GM12878 (cell line): Measurements from ENCODE around the gene NAT8. TPM values are rescaled to one million over a fixed set of nuclear protein-coding genes. Genes with fewer than 3 reads are reported as not detected.
"Not testable (repeated sequence)": the region's sequence is repeated elsewhere in the genome, so short reads cannot be mapped to it uniquely, and the experiment has no call there.

Source experiments
- ATAC-seq: fragments of 200-7000 bp; cut with Tn5 transposase; 3 replicates; pipeline ENCODE4 v1.9.1; 2020; ENCODE audit warnings: mild to moderate bottlenecking, moderate library complexity
- BruUV-seq: library from RNA; stranded (reverse); fragments of 400-500 nt; replicated peaks from 2 replicates; lab custom pipeline; 2021; lab: Mats Ljungman, UMichigan
- CTCF ChIA-PET: fragments of 300-600 bp; sonication (Branson Sonifier 250); formaldehyde crosslinking; extraction: SDS; loops from one replicate; lab custom pipeline; 2021; ENCODE audit warnings: inconsistent platforms; lab: Yijun Ruan, JAX
- POLR2A ChIA-PET: fragments of 350-600 bp; formaldehyde crosslinking; extraction: SDS; loops from one replicate; lab custom pipeline; 2021; ENCODE audit warnings: inconsistent platforms; lab: Charles Lee
- RAD21 ChIA-PET: fragments of 300-600 bp; sonication (Branson Sonifier 250); formaldehyde crosslinking; loops from one replicate; lab custom pipeline; 2023; ENCODE audit warnings: antibody characterized with exemption; ENCODE audit not compliant: unreplicated experiment; lab: Charles Lee
- SMC1A ChIA-PET: fragments of 300-600 bp; sonication (Branson Sonifier 250); formaldehyde crosslinking; loops from one replicate; lab custom pipeline; 2023; ENCODE audit not compliant: unreplicated experiment, uncharacterized antibody; lab: Charles Lee
- DNase-seq: peaks from one replicate; pipeline ENCODE4 v3.0.0-alpha.2; 2011; ENCODE audit warnings: low read depth, low spot score
- FAIRE-seq: peaks from 3 replicates; lab custom pipeline; 2011; peaks lifted over from hg19 to GRCh38; lab: Jason Lieb, UNC
- H2AFZ ChIP-seq: 2 replicates; pipeline ENCODE4 v1.6.0; 2011; ENCODE audit warnings: low read depth, low read length, control low read depth; ENCODE audit not compliant: control insufficient read depth
- H3K27ac ChIP-seq: 2 replicates; pipeline ENCODE4 v1.5.1; 2011; ENCODE audit warnings: control low read depth; ENCODE audit not compliant: control insufficient read depth, insufficient read depth
- H3K27me3 ChIP-seq, 2 experiments: replicated peaks in 1 of 2; 2 replicates each; pipeline versions ENCODE4 v1.6.0 to v1.6.1; 2011; ENCODE audit warnings: low read length in 1 of 2; ENCODE audit not compliant: control insufficient read depth in 2 of 2, insufficient read depth in 2 of 2
- H3K36me3 ChIP-seq, 2 experiments: 2 replicates each; pipeline ENCODE4 v1.5.1; 2011; ENCODE audit warnings: low read length in 1 of 2; ENCODE audit not compliant: control insufficient read depth in 2 of 2, insufficient read depth in 2 of 2
- H3K4me1 ChIP-seq: 2 replicates; pipeline ENCODE4 v1.6.1; 2011; ENCODE audit warnings: mild to moderate bottlenecking, low read length, moderate library complexity, mixed read lengths; ENCODE audit not compliant: control insufficient read depth, insufficient read depth
- H3K4me2 ChIP-seq: 2 replicates; pipeline ENCODE4 v1.6.0; 2011; ENCODE audit warnings: control low read depth; ENCODE audit not compliant: control insufficient read depth, insufficient read depth
- H3K4me3 ChIP-seq: fragments of 200-600 bp; sonication (generic); 2 replicates; pipeline ENCODE4 v1.5.1; 2016
- H3K79me2 ChIP-seq: 2 replicates; pipeline ENCODE4 v1.6.0; 2011; ENCODE audit warnings: low read length; ENCODE audit not compliant: control insufficient read depth, insufficient read depth
- H3K9ac ChIP-seq: 2 replicates; pipeline ENCODE4 v1.8.0; 2011; ENCODE audit warnings: low read length, control low read depth, mixed read lengths; ENCODE audit not compliant: control insufficient read depth, insufficient read depth
- H3K9me3 ChIP-seq: replicated peaks from 3 replicates; pipeline ENCODE4 v1.5.1; 2011; ENCODE audit warnings: mild to moderate bottlenecking, low read length; ENCODE audit not compliant: control insufficient read depth, insufficient read depth
- H4K20me1 ChIP-seq: 2 replicates; pipeline ENCODE4 v1.6.0; 2011; ENCODE audit not compliant: control insufficient read depth, insufficient read depth
- IRF4 ChIP-seq: IDR thresholded peaks from 2 replicates; pipeline ENCODE4 v1.6.1; 2011; ENCODE audit warnings: low read depth, low read length
- JUNB ChIP-seq: IDR thresholded peaks from 2 replicates; pipeline ENCODE4 v1.6.1; 2016; ENCODE audit warnings: antibody characterized with exemption, mild to moderate bottlenecking
- NFIC ChIP-seq: IDR thresholded peaks from 2 replicates; pipeline ENCODE4 v1.6.1; 2012; ENCODE audit warnings: low read depth, mild to moderate bottlenecking, inconsistent platforms, low read length, moderate library complexity
- POU2F2 ChIP-seq: IDR thresholded peaks from 3 replicates; pipeline ENCODE4 v1.6.1; 2011; ENCODE audit warnings: low read depth, mild to moderate bottlenecking, low read length, borderline replicate concordance
- RAD21 ChIP-seq: IDR thresholded peaks from 2 replicates; pipeline ENCODE4 v1.6.1; 2011; ENCODE audit warnings: mild to moderate bottlenecking, low read depth, low read length, moderate library complexity; ENCODE audit not compliant: insufficient read depth
- WGBS: methylation state at CpG from one replicate; pipeline ENCODE4 v1.1.6; 2016; ENCODE audit warnings: low lambda C conversion rate; ENCODE audit not compliant: insufficient replicate concordance, insufficient coverage; ENCODE audit errors: missing lambda C conversion rate; 5-methylcytosine and 5-hydroxymethylcytosine counted together
- in situ Hi-C: fragments of 300-500 bp; cut with MboI; formaldehyde crosslinking; loops from 9 replicates; pipeline ENCODE4 v1.14.3; 2018; ENCODE audit warnings: mixed read lengths
- intact Hi-C: fragments of 100-400 bp; cut with micrococcal nuclease; formaldehyde crosslinking; loops from one replicate; pipeline ENCODE4 v1.14.2; 2022; ENCODE audit not compliant: unreplicated experiment
- polyA plus RNA-seq, 11 experiments: library from polyadenylated mRNA; depleted of rRNA in 4 of 11; unstranded in 6 of 11; stranded (reverse) in 5 of 11; fragments of >200 nt; fragmentation: Nextera tagmentation in 4 of 11; fragmentation: Illumina TruSeq in 1 of 11; extraction: Ambion mirVana in 4 of 11; extraction: Trizol in 1 of 11; gene quantifications; 1 replicate in 1 of 11; 2 replicates in 10 of 11; pipeline versions ENCODE4 v1.2.1 to v1.2.3, GENCODE V29; 2011 to 2016; ENCODE audit warnings: inconsistent platforms in 2 of 11, missing spikeins in 2 of 11, low read depth in 1 of 11
- total RNA-seq, 4 experiments: library from RNA; depleted of rRNA in 3 of 4; stranded (reverse); fragments of >200 nt in 3 of 4; fragmentation: Illumina TruSeq in 1 of 4; extraction: Trizol in 1 of 4; gene quantifications; 2 replicates each; pipeline versions ENCODE4 v1.2.1 to v1.2.3, GENCODE V29; 2013 to 2021
- TF ChIP-seq, protein P1 (sequence below): IDR thresholded peaks from 2 replicates; pipeline ENCODE4 v1.6.1; 2012; ENCODE audit warnings: low read length, inconsistent platforms

The NAT8 gene
- total and polyA plus RNA-seq, 10 of the 15 experiments (the other 5 are each of a cell fraction or from before 2014, with no cell fraction given): not detected

- RAD21 ChIA-PET, H3K9ac ChIP-seq, H3K79me2 ChIP-seq, in situ Hi-C loops, H3K36me3 ChIP-seq, H3K27me3 ChIP-seq, DNase-seq, H3K4me3 ChIP-seq, SMC1A ChIA-PET, H3K9me3 ChIP-seq, intact Hi-C loops, H3K27ac ChIP-seq, H3K4me1 ChIP-seq, H4K20me1 ChIP-seq, BruUV-seq, H2AFZ ChIP-seq, POLR2A ChIA-PET, H3K4me2 ChIP-seq: not testable (repeated sequence)
- ATAC-seq (peak; percentile 78), FAIRE-seq (peak; percentile 76)
- WGBS: 0% methylated on average over 1 of the region's 1 CpG
- CTCF ChIA-PET: interaction anchor here (1.2 to 1.5 kb wide), 2 partner anchors 42 to 45 kb away, joined by 3 read pairs; no protein-coding TSS in a partner anchor
- TF ChIP-seq, protein P1, sequence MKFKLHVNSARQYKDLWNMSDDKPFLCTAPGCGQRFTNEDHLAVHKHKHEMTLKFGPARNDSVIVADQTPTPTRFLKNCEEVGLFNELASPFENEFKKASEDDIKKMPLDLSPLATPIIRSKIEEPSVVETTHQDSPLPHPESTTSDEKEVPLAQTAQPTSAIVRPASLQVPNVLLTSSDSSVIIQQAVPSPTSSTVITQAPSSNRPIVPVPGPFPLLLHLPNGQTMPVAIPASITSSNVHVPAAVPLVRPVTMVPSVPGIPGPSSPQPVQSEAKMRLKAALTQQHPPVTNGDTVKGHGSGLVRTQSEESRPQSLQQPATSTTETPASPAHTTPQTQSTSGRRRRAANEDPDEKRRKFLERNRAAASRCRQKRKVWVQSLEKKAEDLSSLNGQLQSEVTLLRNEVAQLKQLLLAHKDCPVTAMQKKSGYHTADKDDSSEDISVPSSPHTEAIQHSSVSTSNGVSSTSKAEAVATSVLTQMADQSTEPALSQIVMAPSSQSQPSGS: 0 out of 2 replicates have a peak, but pooled peaks have one; percentile 32
- TF ChIP-seq IRF4 (peak; percentile 50; the same call in 1 of the 2 replicates), NFIC (0 out of 2 replicates have a peak, but pooled peaks have one; percentile 18), RAD21 (0 out of 2 replicates have a peak, but pooled peaks have one; percentile 7), POU2F2 (0 out of 3 replicates have a peak, but pooled peaks have one; percentile 18), JUNB (peak; percentile 84)
Observed at GRCh38 chr2:73674696-73675157, 32.5 kb upstream of the NAT8 start.

- H3K9me3 ChIP-seq, H3K4me1 ChIP-seq, H3K27ac ChIP-seq, RAD21 ChIA-PET, DNase-seq, in situ Hi-C loops, H3K27me3 ChIP-seq, H3K4me3 ChIP-seq, intact Hi-C loops, FAIRE-seq, H2AFZ ChIP-seq, H4K20me1 ChIP-seq, H3K36me3 ChIP-seq, ATAC-seq, H3K4me2 ChIP-seq, H3K9ac ChIP-seq, BruUV-seq, POLR2A ChIA-PET, H3K79me2 ChIP-seq, SMC1A ChIA-PET: not testable (repeated sequence)
- WGBS: 33% methylated on average over 6 of the region's 6 CpGs
- CTCF ChIA-PET: interaction anchor here (1.6 to 2.0 kb wide), 3 partner anchors 10 to 38 kb away, joined by 3 to 6 read pairs (median 6); no protein-coding TSS in a partner anchor
Observed at GRCh38 chr2:73669976-73670375, 27.8 kb upstream of the NAT8 start.

GRCh38 chr2:73667239-73667638 is 25.0 kb upstream of the NAT8 start:
- H3K36me3 ChIP-seq, H4K20me1 ChIP-seq, H3K79me2 ChIP-seq, H3K27me3 ChIP-seq, H3K4me3 ChIP-seq, H2AFZ ChIP-seq, in situ Hi-C loops, POLR2A ChIA-PET, ATAC-seq, intact Hi-C loops, H3K4me2 ChIP-seq, BruUV-seq, DNase-seq, H3K9me3 ChIP-seq, H3K9ac ChIP-seq, H3K27ac ChIP-seq, SMC1A ChIA-PET, H3K4me1 ChIP-seq, FAIRE-seq, CTCF ChIA-PET: not testable (repeated sequence)
- RAD21 ChIA-PET: interaction anchor here (0.6 kb wide), 1 partner anchor 109 kb away, joined by 3 read pairs; no protein-coding TSS in a partner anchor
- WGBS: 13% methylated on average over 3 of the region's 3 CpGs
